H7 (cell line): ENCODE measurements around the gene CCDC47. TPM values are rescaled to one million over a fixed set of nuclear protein-coding genes. Genes with fewer than 3 reads are reported as not detected.
"Not testable (repeated sequence)": the region's sequence is repeated elsewhere in the genome, so short reads cannot be mapped to it uniquely, and the experiment has no call there.

ENCODE experiments used
- DNase-seq: peaks from one replicate; pipeline ENCODE4 v3.0.0; 2012
- H3K27me3 ChIP-seq: 2 replicates; pipeline ENCODE4 v1.6.0; 2011; ENCODE audit warnings: mild to moderate bottlenecking, low read length; ENCODE audit not compliant: control insufficient read depth, insufficient read depth
- H3K36me3 ChIP-seq: replicated peaks from 2 replicates; pipeline ENCODE4 v1.5.1; 2011; ENCODE audit warnings: low read length; ENCODE audit not compliant: control insufficient read depth, insufficient read depth
- H3K4me3 ChIP-seq: 2 replicates; pipeline ENCODE4 v1.5.1; 2011; ENCODE audit warnings: low read depth, mild to moderate bottlenecking, control low read depth, low read length, moderate library complexity; ENCODE audit not compliant: insufficient read depth
- total RNA-seq: library from RNA; depleted of rRNA; stranded (reverse); fragments of >200 nt; shearing (Covaris generic); gene quantifications from 2 replicates; pipeline ENCODE4 v1.2.3, GENCODE V29; 2014

Gene CCDC47
- total RNA-seq, 1 experiment from 2014 or later, result 30.6 TPM

GRCh38 chr17:63796375-63796774, 23.0 kb upstream of the CCDC47 start:
- not testable (repeated sequence) for H3K27me3 ChIP-seq, H3K4me3 ChIP-seq, DNase-seq
- peaks cover 35% of the 10 kb centered on the region for H3K36me3 ChIP-seq

DNA sequence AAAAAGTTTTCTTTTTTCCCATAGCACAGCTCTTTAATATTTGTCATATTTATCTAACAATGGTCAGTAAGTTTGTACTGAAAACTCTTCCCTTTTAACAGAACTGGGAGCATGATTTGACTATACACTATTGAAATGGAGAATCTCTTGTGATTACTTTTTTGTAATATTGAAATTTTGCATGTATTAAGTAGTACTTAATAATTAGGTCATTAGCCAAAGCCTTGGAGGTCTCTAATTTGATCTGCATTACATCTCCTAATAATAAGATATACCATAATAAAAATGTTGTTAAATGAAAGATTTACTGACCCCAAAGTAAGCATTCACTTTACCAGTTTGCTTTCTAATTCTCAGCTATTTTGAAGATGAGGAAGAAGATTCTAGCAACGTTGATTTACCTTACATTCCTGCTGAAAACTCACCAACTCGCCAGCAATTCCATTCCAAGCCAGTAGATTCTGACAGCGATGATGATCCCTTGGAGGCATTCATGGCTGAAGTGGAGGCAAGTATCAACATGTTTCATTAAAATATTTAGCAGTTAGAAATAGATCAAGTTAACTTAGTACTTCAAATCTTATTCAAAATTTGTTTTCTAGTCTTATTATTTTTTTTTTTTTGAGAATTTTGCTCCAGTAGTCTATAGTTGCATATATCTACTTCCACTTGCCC, 18.8 kb upstream of the CCDC47 start:
- H3K36me3 ChIP-seq, result peaks cover 25% of the 10 kb centered on the region
- no peak overlapping the region for H3K4me3 ChIP-seq
- no peak for DNase-seq
- no peaks in the 10 kb centered on the region for H3K27me3 ChIP-seq

DNA sequence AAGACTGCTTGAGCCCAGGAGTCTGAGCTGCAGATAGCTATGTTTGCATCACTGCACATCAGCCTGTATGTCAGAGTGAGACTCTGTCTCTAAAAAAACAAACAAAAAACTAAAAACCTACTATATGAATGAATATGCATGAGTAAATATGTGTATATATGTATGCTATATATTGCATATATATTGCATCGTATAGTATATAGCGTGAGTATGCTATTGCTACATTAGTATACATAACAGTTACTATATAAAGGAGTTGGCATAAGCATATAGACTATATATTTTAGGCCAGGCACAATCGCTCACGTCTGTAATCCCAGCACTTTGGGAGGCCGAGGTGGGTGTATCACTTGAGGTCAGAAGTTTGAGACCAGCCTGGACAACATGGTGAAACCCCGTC, 16.7 kb upstream of the CCDC47 start:
- H3K27me3 ChIP-seq, result no peaks in the 10 kb centered on the region
- no peak overlapping the region for H3K4me3 ChIP-seq
- no peak for DNase-seq
- peaks cover 27% of the 10 kb centered on the region for H3K36me3 ChIP-seq

DNA sequence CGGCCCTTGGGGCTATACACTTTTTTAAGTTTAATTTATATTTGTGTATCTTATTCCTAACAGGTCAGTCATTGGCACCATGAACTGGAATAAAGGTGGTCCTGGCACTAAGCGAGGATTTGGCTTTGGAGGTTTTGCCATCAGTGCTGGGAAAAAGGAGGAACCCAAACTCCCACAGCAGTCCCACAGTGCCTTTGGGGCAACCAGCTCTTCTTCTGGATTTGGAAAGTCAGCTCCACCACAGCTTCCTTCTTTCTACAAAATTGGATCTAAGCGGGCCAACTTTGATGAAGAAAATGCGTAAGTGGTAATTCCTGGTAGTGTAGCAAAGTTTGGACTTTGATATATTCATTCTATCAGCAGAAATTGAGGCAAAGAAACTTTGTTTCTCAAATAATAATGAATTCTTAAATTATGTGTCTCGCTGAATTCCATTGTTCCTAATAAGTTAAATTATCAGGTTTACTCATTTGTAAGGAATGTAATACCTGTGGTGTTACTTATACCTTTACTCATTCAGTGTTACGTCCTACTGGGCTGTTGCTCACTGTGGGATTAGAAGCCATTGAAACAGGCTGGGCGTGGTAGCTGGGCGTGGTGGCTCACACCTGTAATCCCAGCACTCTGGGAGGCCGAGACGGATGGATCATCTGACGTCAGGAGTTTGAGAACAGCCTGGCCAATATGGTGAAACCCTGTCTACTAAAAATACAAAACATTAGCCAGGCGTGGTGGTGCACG, 13.7 kb upstream of the CCDC47 start:
- DNase-seq, result no peak
- Histone ChIP-seq H3K27me3 (no peaks in the 10 kb centered on the region), H3K4me3 (no peak overlapping the region), H3K36me3 (peaks cover 18% of the 10 kb centered on the region)

DNA sequence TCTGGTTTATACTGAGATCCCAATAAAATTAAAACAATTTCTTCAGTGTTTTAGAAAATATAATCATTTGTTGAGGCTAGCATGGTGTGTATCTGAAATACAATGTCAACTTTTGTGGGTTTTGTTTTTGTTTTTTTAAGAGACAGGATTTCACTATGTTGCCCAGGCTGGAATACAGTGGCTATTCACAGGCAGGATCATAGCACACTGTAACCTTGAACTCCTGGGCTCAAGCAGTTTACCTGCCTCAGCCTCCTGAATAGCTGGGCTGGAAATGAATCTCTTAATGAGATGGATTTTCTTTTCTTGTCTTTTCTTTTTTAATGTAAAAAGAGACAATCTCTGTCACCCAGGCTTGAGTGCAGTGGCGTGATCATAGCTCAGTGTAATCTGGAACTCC, 12.7 kb upstream of the CCDC47 start:
- Histone ChIP-seq H3K4me3 (no peak overlapping the region), H3K36me3 (peaks cover 18% of the 10 kb centered on the region), H3K27me3 (no peaks in the 10 kb centered on the region)
- DNase-seq, result no peak

DNA sequence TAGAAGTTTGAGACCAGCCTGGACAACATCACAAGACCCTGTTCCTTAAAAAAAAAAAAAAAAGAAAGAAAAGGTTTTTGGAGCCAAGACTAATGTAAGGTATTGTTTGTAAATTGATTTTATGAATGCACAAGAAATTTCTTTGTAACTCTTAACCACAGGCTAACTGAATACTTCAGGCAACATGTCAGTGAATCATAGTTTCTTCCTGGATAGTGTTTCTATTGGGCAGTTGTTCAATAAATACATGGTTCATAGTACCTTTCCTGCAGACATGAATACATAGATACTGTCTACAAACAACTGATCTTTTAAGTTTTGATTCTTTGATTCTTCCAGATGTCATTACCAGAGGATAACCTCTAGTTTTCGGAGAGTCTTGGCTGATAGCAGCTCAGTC, 12.2 kb upstream of the CCDC47 start:
- DNase-seq, result no peak
- Histone ChIP-seq H3K27me3 (no peaks in the 10 kb centered on the region), H3K36me3 (peaks cover 18% of the 10 kb centered on the region), H3K4me3 (no peak overlapping the region)

DNA sequence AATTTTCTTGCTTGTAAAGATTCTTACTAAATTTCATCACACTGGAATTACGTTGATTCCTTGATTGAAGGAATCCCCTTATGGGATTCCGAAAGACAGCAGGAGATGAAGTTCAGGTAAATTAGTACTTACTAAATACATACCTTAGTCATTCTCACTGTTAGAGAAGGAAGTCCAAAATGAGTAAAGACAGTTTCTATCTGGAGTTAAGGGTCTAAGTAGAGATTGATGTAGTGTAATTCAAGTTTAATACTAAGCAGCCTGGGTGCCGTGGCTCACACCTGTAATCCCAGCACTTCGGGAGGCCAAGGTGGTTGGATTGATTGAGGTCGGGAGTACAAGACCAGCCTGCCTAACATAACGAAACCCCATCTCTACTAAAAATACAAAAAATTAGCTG, 10.1 kb upstream of the CCDC47 start:
- no peak overlapping the region for H3K4me3 ChIP-seq
- H3K27me3 ChIP-seq, result no peaks in the 10 kb centered on the region
- peaks cover 10% of the 10 kb centered on the region for H3K36me3 ChIP-seq
- no peak for DNase-seq

- no peak for DNase-seq
- Histone ChIP-seq H3K4me3 (no peak overlapping the region), H3K36me3 (peaks cover 5% of the 10 kb centered on the region), H3K27me3 (no peaks in the 10 kb centered on the region)
Measured at GRCh38 chr17:63780928-63781327, 7.5 kb upstream of the CCDC47 start.

GRCh38 chr17:63780507-63780906, 7.1 kb upstream of the CCDC47 start:
- H3K36me3 ChIP-seq, result peaks cover 5% of the 10 kb centered on the region
- DNase-seq, result no peak
- H3K27me3 ChIP-seq, result no peaks in the 10 kb centered on the region
- no peak overlapping the region for H3K4me3 ChIP-seq

DNA sequence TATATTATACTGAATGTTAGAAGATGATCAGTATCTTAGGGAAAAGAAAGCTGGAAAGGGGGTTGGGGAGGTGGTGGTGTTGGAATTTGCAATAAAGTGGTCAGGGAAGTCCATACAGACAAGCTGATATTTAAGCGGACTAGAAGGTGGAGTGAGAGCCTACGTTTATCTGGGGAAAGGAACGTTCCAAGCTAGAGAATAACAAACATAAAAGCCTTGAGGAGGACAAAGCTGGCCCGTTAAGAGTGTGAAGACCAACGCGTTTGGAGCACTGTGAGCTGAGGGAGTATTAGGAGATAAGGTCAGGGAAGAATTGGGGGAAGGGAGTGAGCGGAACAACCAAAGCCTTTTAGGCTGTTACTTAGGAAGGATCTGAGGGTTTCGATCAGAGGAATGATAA, 2.0 kb upstream of the CCDC47 start:
- no peak for DNase-seq
- Histone ChIP-seq H3K36me3 (peaks cover 5% of the 10 kb centered on the region), H3K27me3 (no peaks in the 10 kb centered on the region), H3K4me3 (peak overlapping the region; percentile 87)

- H3K36me3 ChIP-seq, result peaks cover 5% of the 10 kb centered on the region
- peak overlapping the region; percentile 87 for H3K4me3 ChIP-seq
- no peak for DNase-seq
- H3K27me3 ChIP-seq, result no peaks in the 10 kb centered on the region
Measured at GRCh38 chr17:63774969-63775265, 1.5 kb upstream of the CCDC47 start.

GRCh38 chr17:63774141-63774968, 958 bp upstream of the CCDC47 start, which contains the start of gene DDX42:
Gene DDX42 (plus strand): TSS chr17:63774170. CDS start chr17:63787050, 12,880 bp downstream.
- Histone ChIP-seq H3K36me3 (peaks cover 5% of the 10 kb centered on the region), H3K4me3 (peak within 1 kb of the TSS; percentile 91), H3K27me3 (no peaks in the 10 kb centered on the region)
- peak; percentile 94 for DNase-seq

DNA sequence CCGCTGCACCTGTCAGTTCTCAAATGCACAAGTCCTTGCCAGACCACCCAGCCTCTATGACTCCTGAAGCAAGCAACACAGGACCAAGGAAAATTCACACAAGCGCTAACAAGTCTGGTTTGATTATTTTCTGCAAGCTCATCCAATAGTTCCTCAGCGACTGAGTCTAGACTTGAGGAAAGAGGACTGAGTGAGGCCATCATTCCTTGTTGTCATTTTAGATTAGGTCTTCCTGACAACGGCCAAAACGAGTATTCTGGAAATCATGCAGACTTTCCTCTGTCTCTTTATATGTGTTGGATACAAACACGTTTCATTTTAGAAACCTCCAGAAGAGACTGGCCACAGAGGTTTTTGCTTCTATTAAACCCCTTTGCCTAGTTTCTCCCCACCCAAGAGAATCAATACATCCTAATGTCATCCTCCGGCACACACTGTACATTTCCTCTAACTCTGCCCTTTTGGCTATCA, 561 bp downstream of the CCDC47 start:
- Histone ChIP-seq H3K27me3 (no peaks in the 10 kb centered on the region), H3K36me3 (peaks cover 5% of the 10 kb centered on the region), H3K4me3 (peak overlapping the region; percentile 91)
- DNase-seq, result no peak

DNA sequence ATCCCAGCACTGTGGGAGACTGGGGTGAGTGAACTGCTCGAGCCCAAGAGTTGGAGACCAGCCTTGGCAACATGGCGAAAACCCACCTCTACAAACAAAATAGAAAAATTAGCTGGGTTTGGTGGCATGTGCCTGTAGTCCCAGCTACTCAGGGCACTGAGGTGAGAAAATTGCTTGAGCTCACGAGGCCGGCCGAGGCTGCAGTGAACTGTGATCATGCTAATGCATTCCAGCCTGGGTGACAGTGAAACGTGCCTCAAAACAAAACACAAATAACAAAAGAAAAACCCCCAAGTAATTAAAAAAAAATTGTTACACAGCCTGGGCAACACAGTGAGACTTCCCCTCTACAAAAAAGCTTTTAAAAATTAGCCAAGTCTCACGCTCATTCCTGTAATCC, 5.0 kb downstream of the CCDC47 start:
- no peak for DNase-seq
- Histone ChIP-seq H3K27me3 (no peaks in the 10 kb centered on the region), H3K4me3 (no peak overlapping the region), H3K36me3 (peaks cover 6% of the 10 kb centered on the region)

DNA sequence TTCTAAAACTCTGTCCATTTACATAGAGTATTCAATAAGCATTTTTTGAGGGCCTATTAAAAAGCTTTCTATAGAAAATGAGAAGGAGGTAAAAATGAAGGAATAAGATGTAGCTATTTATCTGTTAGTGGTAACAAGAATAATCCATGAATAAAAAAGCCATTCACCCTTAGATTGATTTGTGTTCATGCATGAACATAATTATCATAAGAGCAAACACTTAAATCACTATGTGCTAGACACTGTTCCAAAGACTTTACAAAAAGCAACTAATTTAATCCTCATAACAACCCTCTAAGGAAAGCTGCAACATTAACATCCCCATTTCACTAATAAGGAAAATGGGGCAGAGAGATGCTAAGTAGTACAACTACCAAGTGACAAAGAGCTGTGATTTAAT, 6.6 kb downstream of the CCDC47 start:
- Histone ChIP-seq H3K27me3 (no peaks in the 10 kb centered on the region), H3K4me3 (no peak overlapping the region)

More for the DNA sequence above, 6.6 kb downstream of the CCDC47 start:
- H3K36me3 ChIP-seq, result peaks cover 13% of the 10 kb centered on the region
- no peak for DNase-seq
